Adrenal gland (tissue), 12 donors: ENCODE results near the gene MRM1. TPM values are rescaled to one million over a fixed set of nuclear protein-coding genes. Genes with fewer than 3 reads are reported as not detected.

Source experiments
- DNase-seq, 7 donors: peaks; one replicate each; pipeline ENCODE4 v3.0.0-alpha.2; 2019 to 2020
- H3K27ac ChIP-seq, 5 donors: fragments of 200-600 bp; sonication (generic) in 4 of 5; 1 replicate in 3 of 5; 2 replicates in 2 of 5; pipeline versions ENCODE4 v1.5.1 to v1.8.0; 2016 to 2020; ENCODE audit warnings: mild to moderate bottlenecking in 1 of 5
- H3K27me3 ChIP-seq: fragments of 200-600 bp; 2 replicates; pipeline ENCODE4 v1.8.0; 2021
- H3K36me3 ChIP-seq, 2 donors: fragments of 200-600 bp; replicated peaks in 1 of 2; 1 replicate in 1 of 2; 2 replicates in 1 of 2; pipeline versions ENCODE4 v1.5.1 to v1.8.0; 2018 to 2022
- H3K4me1 ChIP-seq, 2 donors: fragments of 200-600 bp; replicated peaks in 1 of 2; 1 replicate in 1 of 2; 2 replicates in 1 of 2; pipeline versions ENCODE4 v1.5.1 to v1.8.0; 2018 to 2021
- H3K4me3 ChIP-seq, 4 donors: fragments of 200-600 bp; sonication (generic) in 3 of 4; one replicate each; pipeline ENCODE4 v1.5.1; 2016 to 2018
- H3K9me3 ChIP-seq, 3 donors: fragments of 200-600 bp; sonication (generic) in 1 of 3; replicated peaks in 1 of 3; 1 replicate in 2 of 3; 2 replicates in 1 of 3; pipeline versions ENCODE4 v1.5.1 to v1.8.0; 2016 to 2021
- POLR2A ChIP-seq, 2 donors: fragments of 450-650 bp; IDR thresholded peaks; one replicate each; pipeline ENCODE4 v1.6.1; 2017; ENCODE audit warnings: antibody characterized with exemption in 2 of 2, mild to moderate bottlenecking in 2 of 2, moderate library complexity in 1 of 2
- WGBS, 4 donors: extraction: QIAGEN DNeasy Blood & Tissue Kit in 2 of 4; methylation state at CpG; one replicate each; pipeline versions ENCODE4 v1.1.5 to v1.1.7; 2013 to 2017; 5-methylcytosine and 5-hydroxymethylcytosine counted together
- intact Hi-C, 2 donors: fragments of 100-400 bp; cut with DNase I; formaldehyde crosslinking; loops; one replicate each; pipeline versions ENCODE4 v1.14.1 to v1.15.0; 2022 to 2023
- polyA plus RNA-seq, 3 donors: library from polyadenylated mRNA; stranded (reverse); fragments of 200-250 nt in 2 of 3; fragments of 350-450 nt in 1 of 3; fragmentation: Illumina TruSeq in 1 of 3; extraction: RNeasy Lipid Tissue Mini Kit (QIAGEN cat#74804) in 1 of 3; gene quantifications; one replicate each; pipeline ENCODE4 v1.2.3, GENCODE V29; 2013 to 2014
- total RNA-seq, 9 donors: library from RNA; depleted of rRNA in 4 of 9; stranded (reverse); fragments of >200 nt in 4 of 9; fragments of 120-200 nt in 1 of 9; fragmentation: NEBNext Ultra II Directional in 1 of 9; extraction: Animal tissue kit (Norgen Biotek cat#: 25700) in 1 of 9; gene quantifications; one replicate each; pipeline versions ENCODE4 v1.1.0 to v1.2.4, GENCODE V29; 2013 to 2023
- TF ChIP-seq, protein P1 (sequence below), 6 experiments: fragments of 450-650 bp in 4 of 6; fragments of 200-600 bp in 2 of 6; sonication (generic) in 1 of 6; IDR thresholded peaks; 1 replicate in 5 of 6; 2 replicates in 1 of 6; pipeline versions ENCODE4 v1.5.1 to v1.8.0; 2016 to 2021; ENCODE audit warnings: antibody characterized with exemption in 6 of 6, mild to moderate bottlenecking in 2 of 6, moderate library complexity in 1 of 6
- donor health status: healthy with polysubstance abuse.
- donor health status: Bipolar disorder and iron deficiency.
- donor health status: DM: yes; HTN: yes; CAD: no.
- donor health status: DM: no; HTN: no; CAD: no.
- donor health status: DM: no; HTN: no; CAD: no.
- donor health status: DM: yes; HTN: yes; CAD: no.

Gene MRM1
- total and polyA plus RNA-seq, 12 donors: 5.2 to 18.5 (median 9.7) TPM

DNA sequence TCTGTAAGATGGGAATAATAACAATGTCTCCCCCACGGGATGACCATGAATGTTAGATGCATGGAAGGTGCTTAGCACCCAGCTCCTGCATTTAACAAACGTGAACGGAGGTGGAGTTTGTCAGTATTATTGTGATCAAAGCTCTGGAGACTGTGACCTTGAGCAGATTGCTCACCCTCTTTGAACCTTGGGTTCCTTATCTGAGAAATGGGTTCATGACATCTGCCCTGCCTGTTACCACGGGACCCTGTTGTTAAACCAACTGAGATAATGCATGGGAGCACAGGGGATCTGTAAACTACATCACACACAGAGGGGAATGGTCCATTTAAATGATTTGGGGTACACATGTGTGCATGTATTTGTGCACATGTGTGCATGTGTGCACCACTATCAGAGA is 29.6 kb downstream of the MRM1 start:
- H3K27me3 ChIP-seq: no peaks in the 10 kb centered on the region
- H3K27ac ChIP-seq: no peak overlapping the region
- no peak for TF ChIP-seq POLR2A (IDR thresholded peaks at IDR 0.05)
- TF ChIP-seq, protein P1, sequence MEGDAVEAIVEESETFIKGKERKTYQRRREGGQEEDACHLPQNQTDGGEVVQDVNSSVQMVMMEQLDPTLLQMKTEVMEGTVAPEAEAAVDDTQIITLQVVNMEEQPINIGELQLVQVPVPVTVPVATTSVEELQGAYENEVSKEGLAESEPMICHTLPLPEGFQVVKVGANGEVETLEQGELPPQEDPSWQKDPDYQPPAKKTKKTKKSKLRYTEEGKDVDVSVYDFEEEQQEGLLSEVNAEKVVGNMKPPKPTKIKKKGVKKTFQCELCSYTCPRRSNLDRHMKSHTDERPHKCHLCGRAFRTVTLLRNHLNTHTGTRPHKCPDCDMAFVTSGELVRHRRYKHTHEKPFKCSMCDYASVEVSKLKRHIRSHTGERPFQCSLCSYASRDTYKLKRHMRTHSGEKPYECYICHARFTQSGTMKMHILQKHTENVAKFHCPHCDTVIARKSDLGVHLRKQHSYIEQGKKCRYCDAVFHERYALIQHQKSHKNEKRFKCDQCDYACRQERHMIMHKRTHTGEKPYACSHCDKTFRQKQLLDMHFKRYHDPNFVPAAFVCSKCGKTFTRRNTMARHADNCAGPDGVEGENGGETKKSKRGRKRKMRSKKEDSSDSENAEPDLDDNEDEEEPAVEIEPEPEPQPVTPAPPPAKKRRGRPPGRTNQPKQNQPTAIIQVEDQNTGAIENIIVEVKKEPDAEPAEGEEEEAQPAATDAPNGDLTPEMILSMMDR (IDR thresholded peaks at IDR 0.05): no peak
- intact Hi-C loops: no loop called here
- H3K4me3 ChIP-seq: no peak overlapping the region
- 44 to 57% (median 51%) methylated on average over 3 to 4 of the region's 4 CpGs for WGBS, 4 donors
- no peaks in the 10 kb centered on the region for H3K36me3 ChIP-seq
- H3K4me1 ChIP-seq: no peaks in the 10 kb centered on the region
- no peaks in the 10 kb centered on the region for H3K9me3 ChIP-seq
- DNase-seq: no peak

DNA sequence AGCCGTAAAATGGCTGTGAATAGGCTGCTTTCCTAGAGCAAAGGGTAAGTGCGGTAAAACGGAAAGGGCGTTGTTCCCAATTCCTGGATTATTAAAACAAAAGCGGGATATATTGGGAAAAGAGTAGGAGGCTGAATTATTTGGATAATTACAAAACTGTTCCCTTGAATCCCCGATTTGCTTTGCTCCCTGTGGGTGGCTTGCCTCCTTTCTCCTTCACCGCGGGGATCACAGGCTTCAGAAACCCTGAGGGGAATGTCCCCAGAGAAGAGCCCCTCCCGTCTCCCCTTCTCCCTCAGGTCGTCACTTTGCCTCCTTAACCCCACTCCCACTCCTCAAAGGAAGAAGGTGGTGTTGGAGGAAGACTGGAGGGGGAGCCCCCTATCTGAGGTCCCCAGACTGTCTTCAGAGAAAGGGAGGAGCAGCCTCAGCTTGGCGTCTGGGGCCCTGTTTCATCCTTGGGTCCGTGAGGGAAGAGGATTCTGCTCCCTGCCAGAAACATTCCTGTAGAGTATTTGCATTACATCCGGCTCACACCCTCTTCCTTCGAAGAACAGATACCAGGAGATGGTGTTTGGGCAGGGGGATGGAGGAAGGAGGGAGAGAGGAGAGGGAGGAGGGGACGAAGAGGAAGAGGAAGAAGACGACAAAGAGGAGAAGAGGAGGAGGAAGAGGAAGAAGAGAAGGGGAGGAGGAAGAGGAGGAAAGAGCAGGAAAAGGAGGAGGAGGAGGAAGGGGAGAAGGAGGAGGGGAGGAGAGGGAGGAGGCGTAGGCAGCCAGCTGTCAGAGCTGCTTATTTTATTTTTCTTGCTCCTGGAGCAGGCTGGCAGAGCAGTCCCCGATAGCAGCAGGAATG is 31.8 kb downstream of the MRM1 start:
- intact Hi-C loops: no loop called here
- 57 to 67% (median 60%) methylated on average over 18 of the region's 18 CpGs for WGBS, 4 donors
- H3K36me3 ChIP-seq: no peaks in the 10 kb centered on the region
- no peaks in the 10 kb centered on the region for H3K27me3 ChIP-seq
- no peaks in the 10 kb centered on the region for H3K9me3 ChIP-seq
- no peaks in the 10 kb centered on the region for H3K4me1 ChIP-seq
- DNase-seq: no peak
- TF ChIP-seq, protein P1 (IDR thresholded peaks at IDR 0.05): no peak
- no peak for TF ChIP-seq POLR2A (IDR thresholded peaks at IDR 0.05)
- H3K27ac ChIP-seq: no peak overlapping the region
- no peak overlapping the region for H3K4me3 ChIP-seq

DNA sequence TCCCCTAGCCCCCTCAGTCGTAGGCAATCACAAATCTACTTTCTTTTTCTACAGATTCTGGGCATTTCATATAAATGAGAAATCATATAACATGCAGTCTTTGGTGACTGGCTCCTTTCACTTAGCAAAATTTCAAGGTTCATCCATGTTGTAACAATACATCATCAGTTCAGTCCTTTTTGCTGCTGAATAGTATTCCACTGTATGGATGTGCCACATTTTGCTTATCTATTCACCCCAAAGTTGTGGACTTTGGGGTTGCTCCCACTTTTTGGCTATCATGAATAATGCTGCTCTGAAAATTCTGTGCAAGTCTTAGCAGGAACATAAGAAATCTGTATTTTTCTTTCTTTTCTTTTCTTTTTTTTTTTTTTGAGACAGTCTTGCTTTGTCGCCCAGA is 39.0 kb downstream of the MRM1 start:
- Histone ChIP-seq H3K4me1 (peaks cover 9 to 12% of the 10 kb centered on the region in 2 donors), H3K27me3 (peaks cover 39% of the 10 kb centered on the region), H3K36me3 (no peaks in the 10 kb centered on the region), H3K4me3 (no peak overlapping the region), H3K27ac (no peak overlapping the region), H3K9me3 (no peaks in the 10 kb centered on the region)
- TF ChIP-seq, protein P1 (IDR thresholded peaks at IDR 0.05): no peak
- no peak for TF ChIP-seq POLR2A (IDR thresholded peaks at IDR 0.05)
- WGBS, 4 donors: 87 to 94% (median 90%) methylated on average over 2 of the region's 2 CpGs
- intact Hi-C loops: no loop called here
- DNase-seq: no peak

DNA sequence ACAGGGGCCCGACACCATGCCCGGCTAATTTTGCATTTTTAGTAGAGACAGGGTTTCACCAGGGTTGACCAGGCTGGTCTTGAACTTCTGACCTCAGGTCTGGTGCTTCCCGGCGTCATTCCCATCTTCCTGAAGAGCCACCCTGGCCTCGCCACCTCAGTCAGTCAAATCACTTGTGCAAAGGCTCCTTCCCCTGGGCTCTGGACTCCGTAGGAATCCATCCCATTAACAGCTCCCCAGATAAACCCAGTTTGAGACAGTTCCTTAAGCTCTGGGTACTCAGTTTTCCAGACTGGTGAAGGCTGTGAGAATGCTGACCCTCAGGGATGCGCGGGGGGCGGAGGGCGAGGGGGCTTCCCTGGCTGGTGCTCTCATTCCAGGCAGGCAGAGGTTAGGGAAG is 39.5 kb downstream of the MRM1 start:
- DNase-seq: no peak
- intact Hi-C loops: no loop called here
- WGBS, 4 donors: 61 to 87% (median 67%) methylated on average over 6 to 10 of the region's 10 CpGs
- no peak overlapping the region for H3K4me3 ChIP-seq
- TF ChIP-seq POLR2A (IDR thresholded peaks at IDR 0.05): no peak
- TF ChIP-seq, protein P1 (IDR thresholded peaks at IDR 0.05): no peak
- H3K27me3 ChIP-seq: peaks cover 42% of the 10 kb centered on the region
- H3K27ac ChIP-seq: no peak overlapping the region
- H3K36me3 ChIP-seq: no peaks in the 10 kb centered on the region
- peaks cover 9 to 12% of the 10 kb centered on the region in 2 donors for H3K4me1 ChIP-seq
- no peaks in the 10 kb centered on the region for H3K9me3 ChIP-seq
